ENCODE measurements around the gene GPR157. TPM values are rescaled to one million over a fixed set of nuclear protein-coding genes. Genes with fewer than 3 reads are reported as not detected.

GPR157 gene
- total RNA-seq, 1 donor from 2014 or later, result 1.6 TPM

DNA sequence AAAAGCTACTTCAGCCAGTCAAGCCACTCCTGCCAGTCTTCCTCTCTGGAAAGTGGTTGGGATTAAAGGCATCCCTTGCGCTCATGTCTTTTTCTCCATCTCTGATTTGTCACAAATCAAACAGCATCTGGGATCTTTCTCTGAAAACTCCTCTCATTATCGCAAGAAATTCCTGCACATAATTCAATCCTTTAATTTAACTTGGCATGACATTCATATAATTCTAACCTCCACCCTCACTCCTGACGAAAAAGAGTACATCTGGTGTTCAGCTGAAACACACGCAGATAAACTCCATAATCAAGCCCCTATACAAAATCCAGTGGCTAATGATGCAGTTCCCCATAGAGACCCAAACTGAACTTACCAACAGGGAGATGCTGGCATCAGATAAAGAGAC is 40.1 kb downstream of the GPR157 start:
- Mint-ChIP-seq H3K4me1 (no peaks in the 10 kb centered on the region), H3K4me3 (no peak overlapping the region), H3K36me3 (no peaks in the 10 kb centered on the region), H3K27ac (no peak overlapping the region), H3K9me3 (peaks cover 9% of the 10 kb centered on the region), H3K27me3 (ENCODE audit: insufficient read depth, low read depth) (peaks cover 3% of the 10 kb centered on the region)
- DNase-seq (ENCODE audit: low spot score), result no peak
- Histone ChIP-seq H3K9me3 (ENCODE audit: low read depth) (no peaks in the 10 kb centered on the region), H3K4me1 (no peaks in the 10 kb centered on the region), H3K79me2 (ENCODE audit: low read depth) (no peaks in the 10 kb centered on the region), H3K27ac (no peak overlapping the region), H3K4me3 (no peak overlapping the region), H3K36me3 (no peaks in the 10 kb centered on the region), H3K27me3 (no peaks in the 10 kb centered on the region), H3F3A (ENCODE audit: low read depth) (no peaks in the 10 kb centered on the region), H4K20me1 (ENCODE audit: low read depth) (no peaks in the 10 kb centered on the region), H3K4me2 (no peak overlapping the region), H3K9ac (no peak overlapping the region), H2AFZ (replicated peaks) (no peak overlapping the region)
- no peak for TF ChIP-seq EZH2 (IDR thresholded peaks at IDR 0.05)
- TF ChIP-seq, protein P1, sequence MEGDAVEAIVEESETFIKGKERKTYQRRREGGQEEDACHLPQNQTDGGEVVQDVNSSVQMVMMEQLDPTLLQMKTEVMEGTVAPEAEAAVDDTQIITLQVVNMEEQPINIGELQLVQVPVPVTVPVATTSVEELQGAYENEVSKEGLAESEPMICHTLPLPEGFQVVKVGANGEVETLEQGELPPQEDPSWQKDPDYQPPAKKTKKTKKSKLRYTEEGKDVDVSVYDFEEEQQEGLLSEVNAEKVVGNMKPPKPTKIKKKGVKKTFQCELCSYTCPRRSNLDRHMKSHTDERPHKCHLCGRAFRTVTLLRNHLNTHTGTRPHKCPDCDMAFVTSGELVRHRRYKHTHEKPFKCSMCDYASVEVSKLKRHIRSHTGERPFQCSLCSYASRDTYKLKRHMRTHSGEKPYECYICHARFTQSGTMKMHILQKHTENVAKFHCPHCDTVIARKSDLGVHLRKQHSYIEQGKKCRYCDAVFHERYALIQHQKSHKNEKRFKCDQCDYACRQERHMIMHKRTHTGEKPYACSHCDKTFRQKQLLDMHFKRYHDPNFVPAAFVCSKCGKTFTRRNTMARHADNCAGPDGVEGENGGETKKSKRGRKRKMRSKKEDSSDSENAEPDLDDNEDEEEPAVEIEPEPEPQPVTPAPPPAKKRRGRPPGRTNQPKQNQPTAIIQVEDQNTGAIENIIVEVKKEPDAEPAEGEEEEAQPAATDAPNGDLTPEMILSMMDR (IDR thresholded peaks at IDR 0.05), result no peak
- no peak for TF ChIP-seq EZH2phosphoT487 (IDR thresholded peaks at IDR 0.05)

DNA sequence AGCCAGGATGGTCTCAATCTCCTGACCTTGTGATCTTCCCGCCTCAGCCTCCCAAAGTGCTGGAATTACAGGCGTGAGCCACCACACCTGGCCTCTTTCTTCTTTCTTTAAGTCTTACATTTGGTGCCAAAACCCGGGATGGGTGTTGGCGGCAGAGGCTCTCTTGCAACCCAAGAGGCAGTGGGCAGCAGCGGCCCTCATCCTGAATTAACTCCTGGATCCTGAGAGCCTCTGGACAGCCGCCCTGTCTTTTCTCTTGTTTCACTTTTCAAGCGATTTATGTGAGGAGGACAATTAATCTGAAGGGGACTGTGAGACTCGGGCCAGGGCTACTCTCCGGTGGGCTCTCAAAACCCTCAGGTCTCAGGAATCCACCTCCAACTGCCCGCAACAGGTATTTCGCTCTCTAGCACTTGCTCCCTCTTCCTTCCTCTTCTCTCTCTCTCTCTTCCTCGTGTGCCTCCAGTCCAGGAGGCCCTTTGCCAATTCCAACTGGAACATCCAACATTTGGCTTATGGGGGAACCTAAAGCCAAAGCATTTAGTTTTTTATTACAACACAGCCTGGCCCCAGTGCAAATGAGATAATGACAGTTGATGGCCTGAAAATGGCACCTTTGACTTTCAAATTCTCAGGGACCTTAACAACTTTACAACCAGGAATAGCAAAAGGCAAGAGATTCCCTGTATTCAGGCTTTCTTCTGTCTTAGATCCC is 41.3 kb downstream of the GPR157 start:
- Histone ChIP-seq H3K36me3 (no peaks in the 10 kb centered on the region), H3K79me2 (ENCODE audit: low read depth) (no peaks in the 10 kb centered on the region), H2AFZ (replicated peaks) (no peak overlapping the region), H3K9ac (no peak overlapping the region), H3K27ac (no peak overlapping the region), H3K4me3 (no peak overlapping the region), H3K4me1 (no peaks in the 10 kb centered on the region), H3K4me2 (no peak overlapping the region), H3F3A (ENCODE audit: low read depth) (no peaks in the 10 kb centered on the region), H4K20me1 (ENCODE audit: low read depth) (no peaks in the 10 kb centered on the region), H3K27me3 (no peaks in the 10 kb centered on the region), H3K9me3 (ENCODE audit: low read depth) (no peaks in the 10 kb centered on the region)
- Mint-ChIP-seq H3K27ac (no peak overlapping the region), H3K36me3 (no peaks in the 10 kb centered on the region), H3K9me3 (peaks cover 9% of the 10 kb centered on the region), H3K4me1 (peaks cover 4% of the 10 kb centered on the region), H3K4me3 (no peak overlapping the region), H3K27me3 (ENCODE audit: insufficient read depth, low read depth) (peaks cover 5% of the 10 kb centered on the region)
- no peak for TF ChIP-seq EZH2phosphoT487 (IDR thresholded peaks at IDR 0.05)
- TF ChIP-seq EZH2 (IDR thresholded peaks at IDR 0.05), result no peak
- TF ChIP-seq, protein P1 (IDR thresholded peaks at IDR 0.05), result no peak
- DNase-seq (ENCODE audit: low spot score), result no peak

DNA sequence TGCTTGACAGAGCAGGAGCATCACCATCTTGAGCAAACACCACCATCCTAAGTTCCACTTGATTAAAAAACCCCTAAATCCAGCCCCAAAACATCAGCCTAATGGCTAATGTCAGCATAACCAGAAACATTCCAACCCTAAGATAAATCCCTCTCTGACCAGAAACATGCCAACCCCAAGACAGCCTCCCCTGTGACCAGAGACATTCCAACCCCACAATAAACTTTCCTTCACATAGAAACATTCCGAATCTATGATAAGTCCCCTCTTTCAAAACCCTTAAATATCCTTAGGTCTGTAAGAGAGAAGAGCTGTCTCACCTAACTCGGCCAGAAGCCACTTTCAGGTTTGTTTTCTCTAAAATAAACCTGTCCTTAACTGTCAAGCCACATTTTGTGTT is 42.1 kb downstream of the GPR157 start:
- no peak overlapping the region for H3K27ac Mint-ChIP-seq
- no peak overlapping the region for H3K9ac ChIP-seq
- H2AFZ ChIP-seq (replicated peaks), result no peak overlapping the region
- no peak overlapping the region for H3K4me2 ChIP-seq
- H3K36me3 ChIP-seq, result no peaks in the 10 kb centered on the region
- peak overlapping the region; percentile 57 for H3K4me3 Mint-ChIP-seq
- H4K20me1 ChIP-seq (ENCODE audit: low read depth), result no peaks in the 10 kb centered on the region
- peaks cover 5% of the 10 kb centered on the region for H3K27me3 Mint-ChIP-seq (ENCODE audit: insufficient read depth, low read depth)
- TF ChIP-seq EZH2phosphoT487 (IDR thresholded peaks at IDR 0.05) (no peak), EZH2 (IDR thresholded peaks at IDR 0.05) (no peak)
- TF ChIP-seq, protein P1 (IDR thresholded peaks at IDR 0.05), result no peak
- H3K27me3 ChIP-seq, result no peaks in the 10 kb centered on the region
- H3K36me3 Mint-ChIP-seq, result no peaks in the 10 kb centered on the region
- no peaks in the 10 kb centered on the region for H3K9me3 ChIP-seq (ENCODE audit: low read depth)
- H3K27ac ChIP-seq, result no peak overlapping the region
- H3F3A ChIP-seq (ENCODE audit: low read depth), result no peaks in the 10 kb centered on the region
- no peak for DNase-seq (ENCODE audit: low spot score)
- H3K4me1 Mint-ChIP-seq, result peaks cover 4% of the 10 kb centered on the region
- H3K79me2 ChIP-seq (ENCODE audit: low read depth), result no peaks in the 10 kb centered on the region
- H3K4me3 ChIP-seq, result no peak overlapping the region
- no peaks in the 10 kb centered on the region for H3K4me1 ChIP-seq
- H3K9me3 Mint-ChIP-seq, result peaks cover 9% of the 10 kb centered on the region
